Panc1 (cell line): Measurements from ENCODE around the gene TMPRSS11D.

Source experiments
- POLR2AphosphoS5 ChIP-seq: IDR thresholded peaks from 2 replicates; pipeline ENCODE4 v1.6.1; 2012; ENCODE audit warnings: mild to moderate bottlenecking, low read depth, low read length, moderate library complexity
- TF ChIP-seq, protein P1 (sequence below): fragments of 450-650 bp; IDR thresholded peaks from 2 replicates; pipeline ENCODE4 v1.5.1; 2017; ENCODE audit warnings: mild to moderate bottlenecking

DNA sequence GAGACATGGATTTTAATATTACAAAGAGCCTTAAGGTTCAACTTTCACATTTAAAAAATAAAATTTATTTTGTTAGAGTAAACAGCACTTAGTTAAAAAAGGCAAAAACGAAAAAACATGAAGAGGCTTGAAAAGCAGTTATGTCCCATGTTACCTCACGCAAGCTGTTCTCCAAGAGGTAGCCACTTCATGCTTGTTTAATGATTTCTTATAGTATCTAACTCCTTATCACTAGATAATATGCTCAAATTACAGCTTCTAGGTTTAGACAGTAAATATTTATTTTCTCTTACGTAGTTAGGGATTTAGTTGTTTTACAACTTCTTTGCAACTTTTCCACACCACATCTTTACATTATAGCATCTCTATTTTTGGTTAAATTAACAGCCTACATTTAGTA, 27.8 kb upstream of the TMPRSS11D start:
- TF ChIP-seq, protein P1, sequence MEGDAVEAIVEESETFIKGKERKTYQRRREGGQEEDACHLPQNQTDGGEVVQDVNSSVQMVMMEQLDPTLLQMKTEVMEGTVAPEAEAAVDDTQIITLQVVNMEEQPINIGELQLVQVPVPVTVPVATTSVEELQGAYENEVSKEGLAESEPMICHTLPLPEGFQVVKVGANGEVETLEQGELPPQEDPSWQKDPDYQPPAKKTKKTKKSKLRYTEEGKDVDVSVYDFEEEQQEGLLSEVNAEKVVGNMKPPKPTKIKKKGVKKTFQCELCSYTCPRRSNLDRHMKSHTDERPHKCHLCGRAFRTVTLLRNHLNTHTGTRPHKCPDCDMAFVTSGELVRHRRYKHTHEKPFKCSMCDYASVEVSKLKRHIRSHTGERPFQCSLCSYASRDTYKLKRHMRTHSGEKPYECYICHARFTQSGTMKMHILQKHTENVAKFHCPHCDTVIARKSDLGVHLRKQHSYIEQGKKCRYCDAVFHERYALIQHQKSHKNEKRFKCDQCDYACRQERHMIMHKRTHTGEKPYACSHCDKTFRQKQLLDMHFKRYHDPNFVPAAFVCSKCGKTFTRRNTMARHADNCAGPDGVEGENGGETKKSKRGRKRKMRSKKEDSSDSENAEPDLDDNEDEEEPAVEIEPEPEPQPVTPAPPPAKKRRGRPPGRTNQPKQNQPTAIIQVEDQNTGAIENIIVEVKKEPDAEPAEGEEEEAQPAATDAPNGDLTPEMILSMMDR: no peak
- no peak for TF ChIP-seq POLR2AphosphoS5
